A549 (cell line): Measurements from ENCODE around the gene TMEM231. TPM values are rescaled to one million over a fixed set of nuclear protein-coding genes. Genes with fewer than 3 reads are reported as not detected.

Source experiments
- ATAC-seq, 2 experiments: fragments of 200-7000 bp in 1 of 2; fragments of >200 bp in 1 of 2; cut with Nextera tagmentation in 1 of 2; cut with Tn5 transposase in 1 of 2; 3 replicates each; pipeline versions ENCODE4 v1.8.0 to v1.9.1; 2018 to 2020; ENCODE audit warnings: mild to moderate bottlenecking in 1 of 2, moderate library complexity in 1 of 2
- CTCF ChIA-PET: fragments of 300-600 bp; sonication (Branson Sonifier 250); formaldehyde crosslinking; extraction: SDS; loops from one replicate; lab custom pipeline; 2021; ENCODE audit warnings: antibody characterized with exemption, inconsistent platforms; lab: Yijun Ruan, JAX
- POLR2A ChIA-PET: fragments of 350-600 bp; formaldehyde crosslinking; extraction: SDS; loops from one replicate; lab custom pipeline; 2021; ENCODE audit warnings: antibody characterized with exemption, inconsistent platforms; lab: Yijun Ruan, JAX
- DNase-seq, 2 experiments: peaks; one replicate each; pipeline versions ENCODE4 v3.0.0 to v3.0.0-alpha.2; 2011 to 2016; ENCODE audit warnings: low read depth in 1 of 2, low spot score in 1 of 2
- FAIRE-seq: peaks from 2 replicates; lab custom pipeline; 2011; peaks lifted over from hg19 to GRCh38; lab: Jason Lieb, UNC
- H3K27ac ChIP-seq, 2 experiments: fragments of >200 bp; sonication (Bioruptor Twin); formaldehyde crosslinking; 3 replicates each; pipeline ENCODE4 v1.5.1; 2016 to 2017
- H3K4me1 ChIP-seq: fragments of >200 bp; sonication (Bioruptor Twin); formaldehyde crosslinking; 3 replicates; pipeline ENCODE4 v1.6.1; 2016
- H3K4me2 ChIP-seq: fragments of >200 bp; sonication (Bioruptor Twin); formaldehyde crosslinking; 3 replicates; pipeline ENCODE4 v1.6.1; 2016
- H3K4me3 ChIP-seq: fragments of >200 bp; sonication (Bioruptor Twin); formaldehyde crosslinking; 3 replicates; pipeline ENCODE4 v1.5.1; 2016
- H3K9me3 ChIP-seq: fragments of >200 bp; sonication (Bioruptor Twin); formaldehyde crosslinking; 3 replicates; pipeline ENCODE4 v1.6.1; 2016
- CBX8 ChIP-seq: fragments of 200-600 bp; sonication (generic); IDR thresholded peaks from 2 replicates; pipeline ENCODE4 v1.6.1; 2016
- ESRRA ChIP-seq: fragments of 150-350 bp; IDR thresholded peaks from 2 replicates; pipeline ENCODE4 v1.6.1; 2014; ENCODE audit warnings: mild to moderate bottlenecking, low read length, borderline replicate concordance
- GATA3 ChIP-seq: IDR thresholded peaks from 2 replicates; pipeline ENCODE4 v1.6.1; 2012; ENCODE audit warnings: borderline replicate concordance
- HEYL ChIP-seq: fragments of 250-450 bp; sonication (Bioruptor Pico); IDR thresholded peaks from 2 replicates; pipeline ENCODE4 v1.8.0; 2021; ENCODE audit warnings: mild to moderate bottlenecking, moderate library complexity
- HOXB5 ChIP-seq: fragments of 250-450 bp; sonication (Bioruptor Pico); IDR thresholded peaks from 2 replicates; pipeline ENCODE4 v1.5.0; 2020; ENCODE audit warnings: mild to moderate bottlenecking, moderate library complexity
- RAD21 ChIP-seq, 2 experiments: fragments of >200 bp in 1 of 2; sonication (Bioruptor Twin) in 1 of 2; formaldehyde crosslinking in 1 of 2; IDR thresholded peaks in 1 of 2; conservative IDR thresholded peaks in 1 of 2; 2 replicates in 1 of 2; 3 replicates in 1 of 2; pipeline ENCODE4 v1.6.1; 2012 to 2018; ENCODE audit warnings: inconsistent platforms in 1 of 2
- ZFP36 ChIP-seq: fragments of 450-650 bp; IDR thresholded peaks from 2 replicates; pipeline ENCODE4 v1.6.1; 2014; ENCODE audit warnings: borderline replicate concordance; ENCODE audit not compliant: partially characterized antibody
- ZSCAN20 ChIP-seq: fragments of 250-450 bp; sonication (Bioruptor Pico); IDR thresholded peaks from 2 replicates; pipeline ENCODE4 v1.8.0; 2022; ENCODE audit warnings: mild to moderate bottlenecking, moderate library complexity
- WGBS: methylation state at CpG from one replicate; pipeline ENCODE4 v1.1.6; 2017; ENCODE audit errors: missing lambda C conversion rate; 5-methylcytosine and 5-hydroxymethylcytosine counted together
- polyA plus RNA-seq, 4 experiments: library from polyadenylated mRNA; depleted of rRNA in 3 of 4; stranded (reverse); fragments of >200 nt; fragmentation: RNase III in 1 of 4; extraction: RNeasy Plus Mini Kit Qiagen cat#74134 plus additional on column Dnase treatment in 1 of 4; gene quantifications; 2 replicates in 3 of 4; 3 replicates in 1 of 4; pipeline ENCODE4 v1.2.3, GENCODE V29; 2011 to 2017
- TF ChIP-seq, protein P1 (sequence below): fragments of 250-450 bp; sonication (Bioruptor Pico); IDR thresholded peaks from 2 replicates; pipeline ENCODE4 v1.5.0; 2021; ENCODE audit warnings: mild to moderate bottlenecking, moderate library complexity, borderline replicate concordance
- TF ChIP-seq, protein P2 (sequence below): fragments of 250-450 bp; sonication (Bioruptor Pico); IDR thresholded peaks from 2 replicates; pipeline ENCODE4 v1.5.0; 2020; ENCODE audit warnings: low read depth, mild to moderate bottlenecking, moderate library complexity
- TF ChIP-seq, protein P3 (sequence below): IDR thresholded peaks from 2 replicates; pipeline ENCODE4 v1.6.1; 2012
- TF ChIP-seq, protein P4 (sequence below): fragments of 150-350 bp; IDR thresholded peaks from 2 replicates; pipeline ENCODE4 v1.6.1; 2014; ENCODE audit warnings: low read depth, mild to moderate bottlenecking, low read length
- TF ChIP-seq, protein P5 (sequence below): fragments of 200-600 bp; sonication (generic); IDR thresholded peaks from 2 replicates; pipeline ENCODE4 v1.6.1; 2016; ENCODE audit warnings: antibody characterized with exemption, mild to moderate bottlenecking, moderate library complexity
- TF ChIP-seq, protein P6 (sequence below): fragments of >200 bp; sonication (Bioruptor Twin); formaldehyde crosslinking; IDR thresholded peaks from 3 replicates; pipeline ENCODE4 v1.6.1; 2016

TMEM231 gene
- polyA plus RNA-seq, 2 of the 4 experiments (the other 2 are of a cell fraction): 5.3 to 11.4 TPM

DNA sequence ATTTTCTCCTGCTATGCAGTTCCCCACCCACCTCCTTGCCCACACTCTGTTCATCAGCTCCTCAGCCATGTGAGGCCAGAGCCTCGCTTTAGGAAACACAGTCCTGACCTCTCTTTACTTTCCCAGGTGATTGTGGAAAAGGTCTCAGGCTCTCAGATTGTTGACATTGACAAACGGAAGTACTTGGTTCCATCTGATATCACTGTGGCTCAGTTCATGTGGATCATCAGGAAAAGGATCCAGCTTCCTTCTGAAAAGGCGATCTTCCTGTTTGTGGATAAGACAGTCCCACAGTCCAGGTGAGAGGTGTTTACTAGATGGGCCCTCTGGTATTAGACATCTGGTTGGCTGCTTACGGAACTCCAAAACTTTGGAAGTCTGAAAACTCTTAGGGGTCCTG is 11.9 kb upstream of the TMEM231 start:
- no peak for FAIRE-seq
- no peak for DNase-seq
- ATAC-seq: no peak
- no peak overlapping the region for H3K27ac ChIP-seq
- CTCF ChIA-PET: interaction anchor here (0.9 kb wide), 1 partner anchor 50 kb away, joined by 3 read pairs; no protein-coding TSS in a partner anchor
- H3K4me3 ChIP-seq: no peak overlapping the region
- H3K4me1 ChIP-seq: peaks cover 15% of the 10 kb centered on the region
- POLR2A ChIA-PET: no interaction called here
- 92% methylated on average over 4 of the region's 4 CpGs for WGBS
- no peaks in the 10 kb centered on the region for H3K9me3 ChIP-seq
- H3K4me2 ChIP-seq: no peak overlapping the region
- TF ChIP-seq, protein P1, sequence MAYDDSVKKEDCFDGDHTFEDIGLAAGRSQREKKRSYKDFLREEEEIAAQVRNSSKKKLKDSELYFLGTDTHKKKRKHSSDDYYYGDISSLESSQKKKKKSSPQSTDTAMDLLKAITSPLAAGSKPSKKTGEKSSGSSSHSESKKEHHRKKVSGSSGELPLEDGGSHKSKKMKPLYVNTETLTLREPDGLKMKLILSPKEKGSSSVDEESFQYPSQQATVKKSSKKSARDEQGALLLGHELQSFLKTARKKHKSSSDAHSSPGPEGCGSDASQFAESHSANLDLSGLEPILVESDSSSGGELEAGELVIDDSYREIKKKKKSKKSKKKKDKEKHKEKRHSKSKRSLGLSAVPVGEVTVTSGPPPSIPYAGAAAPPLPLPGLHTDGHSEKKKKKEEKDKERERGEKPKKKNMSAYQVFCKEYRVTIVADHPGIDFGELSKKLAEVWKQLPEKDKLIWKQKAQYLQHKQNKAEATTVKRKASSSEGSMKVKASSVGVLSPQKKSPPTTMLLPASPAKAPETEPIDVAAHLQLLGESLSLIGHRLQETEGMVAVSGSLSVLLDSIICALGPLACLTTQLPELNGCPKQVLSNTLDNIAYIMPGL (CRISPR knock-in tag): no peak
- TF ChIP-seq, protein P2, sequence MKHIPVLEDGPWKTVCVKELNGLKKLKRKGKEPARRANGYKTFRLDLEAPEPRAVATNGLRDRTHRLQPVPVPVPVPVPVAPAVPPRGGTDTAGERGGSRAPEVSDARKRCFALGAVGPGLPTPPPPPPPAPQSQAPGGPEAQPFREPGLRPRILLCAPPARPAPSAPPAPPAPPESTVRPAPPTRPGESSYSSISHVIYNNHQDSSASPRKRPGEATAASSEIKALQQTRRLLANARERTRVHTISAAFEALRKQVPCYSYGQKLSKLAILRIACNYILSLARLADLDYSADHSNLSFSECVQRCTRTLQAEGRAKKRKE (CRISPR knock-in tag): no peak
- TF ChIP-seq HOXB5: no peak
- no peak for TF ChIP-seq CBX8
- no peak for TF ChIP-seq GATA3
- no peak for TF ChIP-seq ZSCAN20 (CRISPR knock-in tag)
- no peak for TF ChIP-seq ESRRA
- TF ChIP-seq ZFP36: no peak
- TF ChIP-seq, protein P3, sequence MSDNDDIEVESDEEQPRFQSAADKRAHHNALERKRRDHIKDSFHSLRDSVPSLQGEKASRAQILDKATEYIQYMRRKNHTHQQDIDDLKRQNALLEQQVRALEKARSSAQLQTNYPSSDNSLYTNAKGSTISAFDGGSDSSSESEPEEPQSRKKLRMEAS: no peak
- TF ChIP-seq, protein P4, sequence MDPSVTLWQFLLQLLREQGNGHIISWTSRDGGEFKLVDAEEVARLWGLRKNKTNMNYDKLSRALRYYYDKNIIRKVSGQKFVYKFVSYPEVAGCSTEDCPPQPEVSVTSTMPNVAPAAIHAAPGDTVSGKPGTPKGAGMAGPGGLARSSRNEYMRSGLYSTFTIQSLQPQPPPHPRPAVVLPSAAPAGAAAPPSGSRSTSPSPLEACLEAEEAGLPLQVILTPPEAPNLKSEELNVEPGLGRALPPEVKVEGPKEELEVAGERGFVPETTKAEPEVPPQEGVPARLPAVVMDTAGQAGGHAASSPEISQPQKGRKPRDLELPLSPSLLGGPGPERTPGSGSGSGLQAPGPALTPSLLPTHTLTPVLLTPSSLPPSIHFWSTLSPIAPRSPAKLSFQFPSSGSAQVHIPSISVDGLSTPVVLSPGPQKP: no peak
- no peak for TF ChIP-seq RAD21 (conservative IDR thresholded peaks at IDR 0.05 in 1 of 2, IDR thresholded peaks at IDR 0.05 in 1 of 2)

DNA sequence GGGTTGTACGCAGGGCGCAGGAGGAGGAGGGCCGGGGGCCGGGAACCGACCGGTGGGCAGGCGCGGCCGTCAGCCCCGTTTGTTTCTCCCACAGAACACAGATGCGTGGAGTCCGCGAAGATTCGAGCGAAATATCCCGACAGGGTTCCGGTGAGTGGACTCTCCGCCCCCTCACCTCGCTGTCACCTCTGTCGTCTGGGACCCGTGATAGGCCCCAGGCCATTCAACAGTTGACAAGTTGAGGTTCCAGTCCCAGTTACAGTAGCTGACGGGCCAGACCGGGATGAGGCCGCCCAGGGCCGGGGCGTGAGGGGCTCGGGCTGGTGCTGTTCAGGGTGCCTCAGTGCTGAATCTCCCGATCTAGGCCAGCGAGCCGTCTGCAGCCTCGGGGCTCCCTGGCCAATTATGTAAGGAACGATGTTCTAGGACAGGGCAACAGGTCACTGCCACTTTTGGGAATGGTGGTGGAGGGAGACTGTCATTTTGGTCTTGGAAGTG is 10.8 kb upstream of the TMEM231 start:
- DNase-seq (no peak), ATAC-seq (peak; percentile 13 to 22; a peak in 3 of 6 replicates), FAIRE-seq (no peak)
- ChIA-PET CTCF (interaction anchor here (1.0 to 1.5 kb wide), 4 partner anchors 15 to 95 kb away, joined by 3 to 8 read pairs (median 4); no protein-coding TSS in a partner anchor), POLR2A (interaction anchor here (1.4 to 2.8 kb wide), 2 partner anchors 11 to 56 kb away, joined by 4 to 15 read pairs; partner anchors contain the start of genes ADAT1 and TMEM231)
- peak overlapping the region; percentile 99 for H3K4me2 ChIP-seq
- TF ChIP-seq, protein P5, sequence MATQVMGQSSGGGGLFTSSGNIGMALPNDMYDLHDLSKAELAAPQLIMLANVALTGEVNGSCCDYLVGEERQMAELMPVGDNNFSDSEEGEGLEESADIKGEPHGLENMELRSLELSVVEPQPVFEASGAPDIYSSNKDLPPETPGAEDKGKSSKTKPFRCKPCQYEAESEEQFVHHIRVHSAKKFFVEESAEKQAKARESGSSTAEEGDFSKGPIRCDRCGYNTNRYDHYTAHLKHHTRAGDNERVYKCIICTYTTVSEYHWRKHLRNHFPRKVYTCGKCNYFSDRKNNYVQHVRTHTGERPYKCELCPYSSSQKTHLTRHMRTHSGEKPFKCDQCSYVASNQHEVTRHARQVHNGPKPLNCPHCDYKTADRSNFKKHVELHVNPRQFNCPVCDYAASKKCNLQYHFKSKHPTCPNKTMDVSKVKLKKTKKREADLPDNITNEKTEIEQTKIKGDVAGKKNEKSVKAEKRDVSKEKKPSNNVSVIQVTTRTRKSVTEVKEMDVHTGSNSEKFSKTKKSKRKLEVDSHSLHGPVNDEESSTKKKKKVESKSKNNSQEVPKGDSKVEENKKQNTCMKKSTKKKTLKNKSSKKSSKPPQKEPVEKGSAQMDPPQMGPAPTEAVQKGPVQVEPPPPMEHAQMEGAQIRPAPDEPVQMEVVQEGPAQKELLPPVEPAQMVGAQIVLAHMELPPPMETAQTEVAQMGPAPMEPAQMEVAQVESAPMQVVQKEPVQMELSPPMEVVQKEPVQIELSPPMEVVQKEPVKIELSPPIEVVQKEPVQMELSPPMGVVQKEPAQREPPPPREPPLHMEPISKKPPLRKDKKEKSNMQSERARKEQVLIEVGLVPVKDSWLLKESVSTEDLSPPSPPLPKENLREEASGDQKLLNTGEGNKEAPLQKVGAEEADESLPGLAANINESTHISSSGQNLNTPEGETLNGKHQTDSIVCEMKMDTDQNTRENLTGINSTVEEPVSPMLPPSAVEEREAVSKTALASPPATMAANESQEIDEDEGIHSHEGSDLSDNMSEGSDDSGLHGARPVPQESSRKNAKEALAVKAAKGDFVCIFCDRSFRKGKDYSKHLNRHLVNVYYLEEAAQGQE: peak; percentile 76
- TF ChIP-seq CBX8 (no peak), HEYL (CRISPR knock-in tag) (no peak)
- TF ChIP-seq, protein P6, sequence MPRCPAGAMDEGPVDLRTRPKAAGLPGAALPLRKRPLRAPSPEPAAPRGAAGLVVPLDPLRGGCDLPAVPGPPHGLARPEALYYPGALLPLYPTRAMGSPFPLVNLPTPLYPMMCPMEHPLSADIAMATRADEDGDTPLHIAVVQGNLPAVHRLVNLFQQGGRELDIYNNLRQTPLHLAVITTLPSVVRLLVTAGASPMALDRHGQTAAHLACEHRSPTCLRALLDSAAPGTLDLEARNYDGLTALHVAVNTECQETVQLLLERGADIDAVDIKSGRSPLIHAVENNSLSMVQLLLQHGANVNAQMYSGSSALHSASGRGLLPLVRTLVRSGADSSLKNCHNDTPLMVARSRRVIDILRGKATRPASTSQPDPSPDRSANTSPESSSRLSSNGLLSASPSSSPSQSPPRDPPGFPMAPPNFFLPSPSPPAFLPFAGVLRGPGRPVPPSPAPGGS: 0 out of 3 replicates have a peak, but pooled peaks have one; percentile 3
- peaks cover 15% of the 10 kb centered on the region for H3K4me1 ChIP-seq
- no peaks in the 10 kb centered on the region for H3K9me3 ChIP-seq
- peak overlapping the region; percentile 76 for H3K4me3 ChIP-seq
- peak overlapping the region; percentile 79 to 92 for H3K27ac ChIP-seq
- 8% methylated on average over 22 of the region's 32 CpGs for WGBS
